PC-3 (cell line): Measurements from ENCODE around the gene C8B. TPM values are rescaled to one million over a fixed set of nuclear protein-coding genes. Genes with fewer than 3 reads are reported as not detected.

Experiments
- ATAC-seq: fragments of 200-7000 bp; cut with Tn5 transposase; 2 replicates; pipeline ENCODE4 v1.9.1; 2020; ENCODE audit warnings: mild to moderate bottlenecking, moderate library complexity
- BruUV-seq: library from RNA; stranded (reverse); fragments of 400-500 nt; replicated peaks from 2 replicates; lab custom pipeline; 2021; lab: Mats Ljungman, UMichigan
- CTCF ChIA-PET: fragments of 300-600 bp; sonication (Branson Sonifier 250); formaldehyde crosslinking; loops from one replicate; lab custom pipeline; 2022; ENCODE audit warnings: antibody characterized with exemption; lab: Charles Lee
- POLR2A ChIA-PET: fragments of 300-600 bp; sonication (Branson Sonifier 250); formaldehyde crosslinking; loops from one replicate; lab custom pipeline; 2022; ENCODE audit warnings: antibody characterized with exemption; ENCODE audit not compliant: unreplicated experiment; lab: Charles Lee
- DNase-seq: peaks from one replicate; pipeline ENCODE4 v3.0.0-alpha.2; 2015
- H2AFZ ChIP-seq: fragments of 300-600 bp; sonication (generic); 2 replicates; pipeline ENCODE4 v1.6.0; 2016; ENCODE audit warnings: antibody characterized with exemption, low read length
- H3F3A ChIP-seq: fragments of 300-600 bp; sonication (generic); one replicate; pipeline ENCODE4 v1.6.0; 2017; ENCODE audit warnings: antibody characterized with exemption, low read length, control low read depth, mild to moderate bottlenecking; ENCODE audit not compliant: unreplicated experiment
- H3K27ac ChIP-seq: fragments of 300-600 bp; sonication (generic); 2 replicates; pipeline ENCODE4 v1.5.1; 2016; ENCODE audit warnings: mild to moderate bottlenecking, low read length
- H3K27me3 ChIP-seq: fragments of 300-600 bp; sonication (generic); 2 replicates; pipeline ENCODE4 v1.6.1; 2016; ENCODE audit warnings: low read length, mixed read lengths
- H3K36me3 ChIP-seq: fragments of 300-600 bp; sonication (generic); 2 replicates; pipeline ENCODE4 v1.6.1; 2016; ENCODE audit warnings: low read depth, mixed run types, low read length, mixed read lengths
- H3K4me1 ChIP-seq: fragments of 300-600 bp; sonication (generic); 2 replicates; pipeline ENCODE4 v1.5.1; 2016; ENCODE audit warnings: low read length; ENCODE audit not compliant: insufficient read depth
- H3K4me2 ChIP-seq: fragments of 300-600 bp; sonication (generic); 2 replicates; pipeline ENCODE4 v1.6.0; 2016; ENCODE audit warnings: low read length
- H3K4me3 ChIP-seq: fragments of 300-600 bp; sonication (generic); 2 replicates; pipeline ENCODE4 v1.5.1; 2016; ENCODE audit warnings: mild to moderate bottlenecking, low read length, mixed read lengths
- H3K79me2 ChIP-seq: fragments of 300-600 bp; sonication (generic); 2 replicates; pipeline ENCODE4 v1.6.1; 2017; ENCODE audit warnings: low read length, mixed read lengths
- H3K9ac ChIP-seq: fragments of 300-600 bp; sonication (generic); 2 replicates; pipeline ENCODE4 v1.6.0; 2016; ENCODE audit warnings: mild to moderate bottlenecking, low read length
- H3K9me2 ChIP-seq: fragments of 300-600 bp; sonication (generic); replicated peaks from 2 replicates; pipeline ENCODE4 v1.6.1; 2016; ENCODE audit warnings: mixed run types, low read length, mixed read lengths
- H3K9me3 ChIP-seq: fragments of 300-600 bp; sonication (generic); 2 replicates; pipeline ENCODE4 v1.6.1; 2016; ENCODE audit warnings: low read length, mixed read lengths
- H4K20me1 ChIP-seq: fragments of 300-600 bp; sonication (generic); 2 replicates; pipeline ENCODE4 v1.6.1; 2016; ENCODE audit warnings: low read length, mixed read lengths
- EZH2 ChIP-seq: fragments of 300-600 bp; sonication (generic); IDR thresholded peaks from one replicate; pipeline ENCODE4 v1.6.1; 2017; ENCODE audit warnings: antibody characterized with exemption, mild to moderate bottlenecking, low read length; ENCODE audit not compliant: unreplicated experiment
- EZH2phosphoT487 ChIP-seq: fragments of 300-600 bp; sonication (generic); IDR thresholded peaks from 2 replicates; pipeline ENCODE4 v1.6.1; 2018; ENCODE audit warnings: mild to moderate bottlenecking, antibody characterized with exemption, low read length, borderline replicate concordance
- intact Hi-C: fragments of 100-400 bp; cut with micrococcal nuclease; formaldehyde crosslinking; loops from 2 replicates; pipeline ENCODE4 v1.9.0; 2023
- total RNA-seq: library from RNA; depleted of rRNA; stranded (reverse); fragments of >200 nt; gene quantifications from 2 replicates; pipeline ENCODE4 v1.2.3, GENCODE V29; 2014
- TF ChIP-seq, protein P1 (sequence below): fragments of 300-600 bp; sonication (generic); conservative IDR thresholded peaks from 2 replicates; pipeline ENCODE4 v1.5.1; 2017; ENCODE audit warnings: antibody characterized with exemption, low read depth, mild to moderate bottlenecking, low read length

C8B gene
- total RNA-seq, 1 experiment from 2014 or later: not detected

DNA sequence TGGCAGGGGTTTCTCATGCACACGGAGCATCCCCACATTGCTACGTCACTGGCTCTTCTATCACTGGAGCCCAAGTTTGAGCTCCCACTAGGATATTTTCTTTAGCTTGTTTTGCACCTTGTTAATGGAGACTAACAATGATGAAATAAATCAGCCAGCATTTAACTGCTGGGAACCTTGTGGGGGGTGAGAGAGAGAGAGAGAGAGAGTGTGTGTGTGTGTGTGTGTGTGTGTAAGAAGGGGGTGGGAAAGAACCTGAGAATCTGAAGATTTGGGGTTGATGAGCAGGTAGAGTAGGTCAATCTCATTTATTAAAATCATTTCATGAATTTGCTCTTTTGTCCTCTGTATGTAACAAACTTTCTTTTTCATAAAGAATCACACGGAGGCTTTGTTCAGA, 624 bp downstream of the C8B start:
- ATAC-seq: no peak
- no peaks in the 10 kb centered on the region for H3K36me3 ChIP-seq
- CTCF ChIA-PET: no interaction called here
- H3K4me2 ChIP-seq: no peak overlapping the region
- no peak for DNase-seq
- H3K4me3 ChIP-seq: no peak overlapping the region
- no peaks in the 10 kb centered on the region for H3K79me2 ChIP-seq
- no peaks in the 10 kb centered on the region for H4K20me1 ChIP-seq
- H2AFZ ChIP-seq: no peak overlapping the region
- H3F3A ChIP-seq: no peaks in the 10 kb centered on the region
- no peaks in the 10 kb centered on the region for H3K4me1 ChIP-seq
- no peaks in the 10 kb centered on the region for H3K9me2 ChIP-seq
- H3K9me3 ChIP-seq: no peaks in the 10 kb centered on the region
- TF ChIP-seq EZH2phosphoT487 (no peak), EZH2 (no peak)
- TF ChIP-seq, protein P1, sequence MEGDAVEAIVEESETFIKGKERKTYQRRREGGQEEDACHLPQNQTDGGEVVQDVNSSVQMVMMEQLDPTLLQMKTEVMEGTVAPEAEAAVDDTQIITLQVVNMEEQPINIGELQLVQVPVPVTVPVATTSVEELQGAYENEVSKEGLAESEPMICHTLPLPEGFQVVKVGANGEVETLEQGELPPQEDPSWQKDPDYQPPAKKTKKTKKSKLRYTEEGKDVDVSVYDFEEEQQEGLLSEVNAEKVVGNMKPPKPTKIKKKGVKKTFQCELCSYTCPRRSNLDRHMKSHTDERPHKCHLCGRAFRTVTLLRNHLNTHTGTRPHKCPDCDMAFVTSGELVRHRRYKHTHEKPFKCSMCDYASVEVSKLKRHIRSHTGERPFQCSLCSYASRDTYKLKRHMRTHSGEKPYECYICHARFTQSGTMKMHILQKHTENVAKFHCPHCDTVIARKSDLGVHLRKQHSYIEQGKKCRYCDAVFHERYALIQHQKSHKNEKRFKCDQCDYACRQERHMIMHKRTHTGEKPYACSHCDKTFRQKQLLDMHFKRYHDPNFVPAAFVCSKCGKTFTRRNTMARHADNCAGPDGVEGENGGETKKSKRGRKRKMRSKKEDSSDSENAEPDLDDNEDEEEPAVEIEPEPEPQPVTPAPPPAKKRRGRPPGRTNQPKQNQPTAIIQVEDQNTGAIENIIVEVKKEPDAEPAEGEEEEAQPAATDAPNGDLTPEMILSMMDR: no peak
- intact Hi-C loops: no loop called here
- POLR2A ChIA-PET: no interaction called here
- no peak overlapping the region for H3K9ac ChIP-seq
- H3K27ac ChIP-seq: no peak overlapping the region
- BruUV-seq: no TSS peak
- H3K27me3 ChIP-seq: peaks cover 47% of the 10 kb centered on the region

DNA sequence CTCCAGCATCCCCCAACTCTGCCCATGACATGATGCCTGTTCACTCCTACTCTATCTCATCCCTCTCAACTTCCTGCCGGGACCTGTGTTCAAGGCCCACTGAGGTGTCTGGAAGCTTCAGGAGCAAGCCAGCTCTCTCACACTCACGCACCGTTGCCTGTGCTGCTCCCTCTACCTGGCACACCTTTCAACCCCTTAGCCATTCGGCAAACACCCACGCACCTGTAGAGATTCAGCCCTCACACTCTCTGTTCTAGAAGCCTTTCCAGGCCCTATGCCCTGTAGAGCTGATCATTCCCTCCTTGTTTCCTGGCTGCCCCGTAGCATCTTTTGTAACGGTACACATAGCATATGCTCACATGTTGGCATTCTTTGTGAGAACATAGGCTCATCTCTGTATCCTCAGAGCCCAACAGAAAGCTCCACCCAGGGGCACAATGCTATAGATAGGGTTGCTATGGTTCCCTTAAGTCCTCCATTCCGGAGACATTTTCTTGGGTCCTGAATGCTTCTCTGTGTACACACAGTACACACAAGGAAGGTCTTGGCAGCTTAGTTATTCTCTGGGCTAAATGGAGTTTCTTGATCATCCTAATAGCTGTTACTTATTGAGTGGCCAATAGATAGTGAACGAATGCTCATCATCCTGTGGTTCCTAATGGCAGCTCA, 1.3 kb downstream of the C8B start:
- DNase-seq: no peak
- H3K4me3 ChIP-seq: no peak overlapping the region
- H2AFZ ChIP-seq: no peak overlapping the region
- H3K79me2 ChIP-seq: no peaks in the 10 kb centered on the region
- H3K4me2 ChIP-seq: no peak overlapping the region
- H3K27ac ChIP-seq: no peak overlapping the region
- peaks cover 45% of the 10 kb centered on the region for H3K27me3 ChIP-seq
- ChIA-PET CTCF (no interaction called here), POLR2A (no interaction called here)
- H3K9me3 ChIP-seq: no peaks in the 10 kb centered on the region
- no peaks in the 10 kb centered on the region for H3K36me3 ChIP-seq
- no peaks in the 10 kb centered on the region for H3K9me2 ChIP-seq
- H4K20me1 ChIP-seq: no peaks in the 10 kb centered on the region
- BruUV-seq: no TSS peak
- no peaks in the 10 kb centered on the region for H3F3A ChIP-seq
- intact Hi-C loops: no loop called here
- H3K9ac ChIP-seq: no peak overlapping the region
- ATAC-seq: no peak
- TF ChIP-seq EZH2: no peak
- TF ChIP-seq, protein P1: no peak
- TF ChIP-seq EZH2phosphoT487: no peak
- H3K4me1 ChIP-seq: no peaks in the 10 kb centered on the region

DNA sequence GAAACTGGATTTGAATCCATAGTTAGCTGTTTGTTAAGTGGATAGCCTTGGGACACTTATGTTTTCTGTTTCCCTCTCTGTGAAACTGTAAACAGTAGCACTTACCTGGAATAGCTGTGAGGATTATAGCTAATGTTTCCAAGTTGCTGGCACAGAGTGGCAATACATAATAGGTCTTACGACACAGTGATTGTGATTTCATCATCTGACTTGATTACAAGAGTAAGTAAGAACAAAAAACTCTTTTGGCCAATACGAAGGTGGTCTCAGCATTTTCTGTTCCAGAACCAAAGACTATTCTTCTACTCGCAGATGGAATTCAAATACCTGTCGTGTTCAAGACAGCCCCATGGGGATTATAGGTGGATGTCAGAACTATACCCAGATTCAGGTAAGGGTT, 2.1 kb downstream of the C8B start:
- no TSS peak for BruUV-seq
- POLR2A ChIA-PET: no interaction called here
- no peak for ATAC-seq

More for the DNA sequence above, 2.1 kb downstream of the C8B start:
- no peak overlapping the region for H2AFZ ChIP-seq
- H3K4me1 ChIP-seq: no peaks in the 10 kb centered on the region
- no peak overlapping the region for H3K4me2 ChIP-seq
- H4K20me1 ChIP-seq: no peaks in the 10 kb centered on the region
- TF ChIP-seq EZH2phosphoT487: no peak
- TF ChIP-seq EZH2: no peak
- TF ChIP-seq, protein P1: no peak
- CTCF ChIA-PET: no interaction called here
- H3F3A ChIP-seq: no peaks in the 10 kb centered on the region
- DNase-seq: no peak
- no peak overlapping the region for H3K9ac ChIP-seq
- H3K27me3 ChIP-seq: peaks cover 50% of the 10 kb centered on the region
- H3K9me3 ChIP-seq: no peaks in the 10 kb centered on the region
- intact Hi-C loops: no loop called here
- H3K36me3 ChIP-seq: no peaks in the 10 kb centered on the region
- no peak overlapping the region for H3K4me3 ChIP-seq
- no peaks in the 10 kb centered on the region for H3K79me2 ChIP-seq
- H3K27ac ChIP-seq: no peak overlapping the region
- H3K9me2 ChIP-seq: no peaks in the 10 kb centered on the region
